SU-DHL-6 (cell line): ENCODE results near the gene TRIM27.
"Not testable (repeated sequence)": the region's sequence is repeated elsewhere in the genome, so short reads cannot be mapped to it uniquely, and the experiment has no call there.

Source experiments
- H2AFZ ChIP-seq: fragments of 200-600 bp; sonication (generic); 2 replicates; pipeline ENCODE4 v1.6.1; 2014; ENCODE audit warnings: low read depth, mild to moderate bottlenecking, moderate library complexity, mixed read lengths, antibody characterized with exemption, low read length; ENCODE audit not compliant: severe bottlenecking
- H3F3A ChIP-seq: fragments of 200-600 bp; shearing (Covaris generic); 2 replicates; pipeline ENCODE4 v1.6.0; 2016; ENCODE audit warnings: antibody characterized with exemption, mild to moderate bottlenecking; ENCODE audit not compliant: insufficient read depth
- H3K27ac ChIP-seq: fragments of 200-600 bp; sonication (generic); 2 replicates; pipeline ENCODE4 v1.5.1; 2016; ENCODE audit warnings: low read depth, mild to moderate bottlenecking, low read length, moderate library complexity, mixed read lengths
- H3K27me3 ChIP-seq: fragments of 200-600 bp; sonication (generic), shearing (Covaris generic); 2 replicates; pipeline ENCODE4 v1.6.0; 2014; ENCODE audit warnings: mild to moderate bottlenecking, low read length
- H3K36me3 ChIP-seq: fragments of 200-600 bp; sonication (generic); 2 replicates; pipeline ENCODE4 v1.6.1; 2014; ENCODE audit warnings: mild to moderate bottlenecking, low read length, mixed read lengths
- H3K4me2 ChIP-seq: fragments of 300-600, 200-600 bp; shearing (Covaris generic), sonication (generic); 2 replicates; pipeline ENCODE4 v1.6.0; 2014; ENCODE audit warnings: low read length, low read depth, mild to moderate bottlenecking; ENCODE audit not compliant: poor library complexity, severe bottlenecking
- H3K4me3 ChIP-seq: fragments of 200-600 bp; sonication (generic); 2 replicates; pipeline ENCODE4 v1.5.1; 2014; ENCODE audit warnings: antibody characterized with exemption, low read length, mild to moderate bottlenecking, mixed read lengths; ENCODE audit not compliant: insufficient read depth, poor library complexity, severe bottlenecking
- H3K79me2 ChIP-seq: fragments of 200-600 bp; sonication (generic); 2 replicates; pipeline ENCODE4 v1.6.1; 2014; ENCODE audit warnings: mild to moderate bottlenecking, low read length, moderate library complexity; ENCODE audit not compliant: insufficient read depth
- H3K9ac ChIP-seq: fragments of 200-600 bp; sonication (generic); 2 replicates; pipeline ENCODE4 v1.7.0; 2014; ENCODE audit warnings: mild to moderate bottlenecking, low read length
- H3K9me2 ChIP-seq: fragments of 200-600 bp; sonication (generic); replicated peaks from 2 replicates; pipeline ENCODE4 v1.6.1; 2014; ENCODE audit warnings: low read length; ENCODE audit not compliant: insufficient read depth
- H3K9me3 ChIP-seq: fragments of 200-600 bp; sonication (generic); 2 replicates; pipeline ENCODE4 v1.6.1; 2014; ENCODE audit warnings: low read length, mixed read lengths; ENCODE audit not compliant: insufficient read depth
- H4K20me1 ChIP-seq: fragments of 200-600 bp; sonication (generic); 2 replicates; pipeline ENCODE4 v1.6.1; 2014; ENCODE audit warnings: low read depth, mild to moderate bottlenecking, antibody characterized with exemption, low read length, moderate library complexity, mixed read lengths
- CTCF ChIP-seq: fragments of 200-600 bp; sonication (generic); IDR thresholded peaks from one replicate; pipeline ENCODE4 v1.5.1; 2017; ENCODE audit warnings: antibody characterized with exemption, mild to moderate bottlenecking, low read length, moderate library complexity; ENCODE audit not compliant: insufficient read depth, poor library complexity, severe bottlenecking
- EZH2phosphoT487 ChIP-seq: fragments of 200-600 bp; sonication (generic), shearing (Covaris generic); conservative IDR thresholded peaks from 2 replicates; pipeline ENCODE4 v1.6.1; 2018; ENCODE audit warnings: mild to moderate bottlenecking, antibody characterized with exemption, low read length, moderate library complexity, mixed read lengths

The TRIM27 gene

DNA sequence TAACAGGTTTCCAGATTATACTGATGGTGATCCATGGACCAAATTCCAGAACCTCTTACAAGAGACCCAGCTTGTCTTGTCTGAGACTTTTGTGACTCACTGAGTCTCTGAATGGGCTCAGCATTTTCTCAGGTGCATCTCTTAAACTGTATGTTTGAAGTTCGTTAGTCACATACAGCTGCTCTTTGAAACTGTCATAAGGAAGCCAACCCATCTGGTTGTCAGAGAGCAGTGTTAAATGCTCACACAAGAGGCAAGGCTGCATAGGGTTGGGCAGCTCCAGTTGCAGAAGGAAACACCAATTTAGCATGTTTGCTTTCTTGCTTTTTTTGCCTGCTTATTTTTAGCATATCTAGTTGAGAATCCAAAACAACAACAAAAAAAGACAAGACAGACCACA lies 47.1 kb downstream of the TRIM27 start:
- TF ChIP-seq EZH2phosphoT487 (no peak), CTCF (no peak)
- H3K79me2 ChIP-seq = no peaks in the 10 kb centered on the region
- no peaks in the 10 kb centered on the region for H3K9me2 ChIP-seq
- no peaks in the 10 kb centered on the region for H3F3A ChIP-seq
- no peaks in the 10 kb centered on the region for H4K20me1 ChIP-seq
- no peaks in the 10 kb centered on the region for H3K27me3 ChIP-seq
- no peak overlapping the region for H3K27ac ChIP-seq
- H3K4me2 ChIP-seq = no peak overlapping the region
- no peaks in the 10 kb centered on the region for H3K36me3 ChIP-seq
- no peak overlapping the region for H3K4me3 ChIP-seq
- no peak overlapping the region for H2AFZ ChIP-seq
- no peak overlapping the region for H3K9ac ChIP-seq
- H3K9me3 ChIP-seq = no peaks in the 10 kb centered on the region

DNA sequence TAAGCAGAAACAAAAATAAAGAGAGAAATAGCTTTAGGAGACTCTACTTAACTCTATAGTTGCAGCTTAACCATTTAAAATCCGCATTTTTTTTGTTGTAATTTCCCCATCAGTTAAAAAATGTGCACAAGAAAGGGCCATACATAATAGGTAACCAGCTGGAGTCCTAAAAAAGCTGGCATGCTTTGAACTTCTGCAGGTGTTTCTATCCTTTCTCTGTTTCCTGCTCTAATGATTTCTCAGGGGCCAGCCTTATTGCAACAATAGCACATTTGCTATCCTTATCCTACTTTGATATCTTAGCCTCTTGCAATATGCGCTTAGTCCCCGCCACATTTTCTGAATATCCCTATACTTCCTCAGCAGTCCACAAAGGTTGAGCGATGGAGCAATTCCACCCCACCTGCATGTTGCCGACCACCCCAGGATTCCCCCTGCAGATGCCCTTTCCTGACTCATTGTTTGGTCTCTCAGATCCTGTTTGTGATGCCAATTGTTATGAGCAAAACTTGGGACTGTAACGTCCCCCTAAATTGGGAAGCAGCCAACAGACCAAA lies 48.5 kb downstream of the TRIM27 start:
- Histone ChIP-seq H3K36me3 (no peaks in the 10 kb centered on the region), H3K4me2 (no peak overlapping the region), H3K9me2 (no peaks in the 10 kb centered on the region), H3K27me3 (no peaks in the 10 kb centered on the region), H3K4me3 (no peak overlapping the region), H3K9me3 (no peaks in the 10 kb centered on the region), H3K79me2 (no peaks in the 10 kb centered on the region), H3F3A (no peaks in the 10 kb centered on the region), H2AFZ (no peak overlapping the region), H3K27ac (no peak overlapping the region), H3K9ac (no peak overlapping the region), H4K20me1 (no peaks in the 10 kb centered on the region)
- TF ChIP-seq EZH2phosphoT487 (no peak), CTCF (no peak)

DNA sequence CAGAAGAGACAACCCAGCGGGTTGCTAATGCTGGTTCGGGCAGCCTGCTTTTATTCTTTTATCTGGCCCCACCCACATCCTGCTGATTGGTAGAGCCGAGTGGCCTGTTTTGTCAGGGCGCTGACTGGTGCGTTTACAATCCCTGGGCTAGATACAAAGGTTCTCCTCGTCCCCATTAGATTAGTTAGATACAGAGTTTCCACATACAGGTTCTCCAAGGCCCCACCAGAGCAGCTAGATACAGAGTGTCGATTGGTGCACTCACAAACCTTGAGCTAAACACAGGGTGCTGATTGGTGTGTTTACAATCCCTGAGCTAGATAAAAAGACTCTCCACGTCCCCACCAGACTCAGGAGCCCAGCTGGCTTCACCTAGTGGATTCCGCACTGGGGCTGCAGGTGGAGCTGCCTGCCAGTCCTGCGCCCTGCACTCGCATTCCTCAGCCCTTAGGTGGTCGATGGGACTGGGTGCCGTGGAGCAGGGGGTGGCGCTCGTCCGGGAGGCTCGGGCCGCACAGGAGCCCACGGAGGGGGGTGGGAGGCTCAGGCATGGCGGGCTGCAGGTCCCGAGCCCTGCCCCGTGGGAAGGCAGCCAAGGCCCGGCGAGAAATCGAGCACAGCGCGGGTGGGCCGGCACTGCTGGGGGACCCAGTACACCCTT lies 51.5 kb downstream of the TRIM27 start:
- H3K79me2 ChIP-seq, H3F3A ChIP-seq, H3K9ac ChIP-seq, H3K27ac ChIP-seq, H3K27me3 ChIP-seq, H3K4me2 ChIP-seq, H4K20me1 ChIP-seq, H2AFZ ChIP-seq, H3K36me3 ChIP-seq, H3K9me3 ChIP-seq, H3K4me3 ChIP-seq, H3K9me2 ChIP-seq: not testable (repeated sequence)

DNA sequence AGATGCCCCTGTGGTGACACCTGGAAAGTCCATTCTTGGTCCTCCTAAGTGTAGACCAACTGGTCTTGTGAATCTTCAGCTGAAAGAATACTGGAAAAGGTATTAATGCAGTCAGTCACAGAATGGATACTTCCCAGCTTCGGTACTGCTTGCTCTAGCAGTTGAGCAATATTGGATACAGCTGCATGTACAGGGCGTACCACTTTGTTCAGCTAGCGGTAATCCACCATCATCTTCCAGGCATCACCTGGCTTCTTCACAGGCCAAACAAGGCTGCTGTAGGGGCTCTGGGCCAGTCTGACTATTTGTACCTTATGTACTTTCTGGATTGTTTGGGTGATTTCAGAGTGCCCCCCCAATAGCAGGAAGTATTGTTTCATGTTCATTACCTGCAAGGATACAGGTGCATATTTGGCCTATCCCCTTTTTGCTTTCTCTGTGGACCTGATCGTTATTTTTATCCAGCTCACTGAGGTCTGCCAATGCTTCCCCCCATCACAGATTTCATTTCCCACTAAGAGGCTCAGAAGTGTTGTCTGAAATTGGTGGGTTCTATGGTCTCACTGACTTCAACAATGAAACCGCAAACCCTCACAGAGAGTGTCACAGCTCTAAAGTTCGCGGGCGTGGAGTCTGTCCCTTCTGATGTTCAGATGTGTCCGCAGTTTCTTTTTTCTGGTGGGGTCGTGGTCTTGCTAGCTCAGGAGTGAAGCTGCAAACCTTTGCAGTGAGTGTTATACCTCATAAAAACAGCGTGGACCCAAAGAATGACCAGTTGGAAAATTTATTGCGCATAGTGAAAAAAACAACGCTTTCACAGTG lies 52.2 kb downstream of the TRIM27 start:
- no peak overlapping the region for H2AFZ ChIP-seq
- no peaks in the 10 kb centered on the region for H4K20me1 ChIP-seq
- H3K4me3 ChIP-seq = no peak overlapping the region
- no peak overlapping the region for H3K4me2 ChIP-seq
- H3K9me3 ChIP-seq = no peaks in the 10 kb centered on the region
- no peaks in the 10 kb centered on the region for H3K79me2 ChIP-seq
- no peaks in the 10 kb centered on the region for H3K36me3 ChIP-seq
- H3F3A ChIP-seq = no peaks in the 10 kb centered on the region
- no peak overlapping the region for H3K27ac ChIP-seq
- no peaks in the 10 kb centered on the region for H3K27me3 ChIP-seq
- no peak overlapping the region for H3K9ac ChIP-seq
- H3K9me2 ChIP-seq = no peaks in the 10 kb centered on the region
- TF ChIP-seq CTCF (no peak), EZH2phosphoT487 (no peak)
